ENCODE measurements around the gene ELF1. TPM values are rescaled to one million over a fixed set of nuclear protein-coding genes. Genes with fewer than 3 reads are reported as not detected.
"Not testable (repeated sequence)": the region's sequence is repeated elsewhere in the genome, so short reads cannot be mapped to it uniquely, and the experiment has no call there.

Gene ELF1
- total and polyA plus RNA-seq, 2 donors = 57.4 to 83.9 TPM

- 90% methylated on average over 5 of the region's 5 CpGs for WGBS
- no peak for DNase-seq (ENCODE audit: extremely low spot score)
- Histone ChIP-seq H3K27ac (ENCODE audit: low read depth) (no peak overlapping the region), H3K4me3 (ENCODE audit: low read depth, low read length) (no peak overlapping the region), H3K4me1 (ENCODE audit: insufficient read depth) (no peaks in the 10 kb centered on the region), H3K36me3 (ENCODE audit: insufficient read depth) (peaks cover 9% of the 10 kb centered on the region)
Measured at GRCh38 chr13:40941581-40941980, 77.5 kb downstream of the ELF1 start.

GRCh38 chr13:40940841-40941240, 78.3 kb downstream of the ELF1 start:
- Histone ChIP-seq H3K4me1 (ENCODE audit: insufficient read depth) (no peaks in the 10 kb centered on the region), H3K4me3 (ENCODE audit: low read depth, low read length) (no peak overlapping the region), H3K36me3 (ENCODE audit: insufficient read depth) (peaks cover 9% of the 10 kb centered on the region), H3K27ac (ENCODE audit: low read depth) (no peak overlapping the region)
- WGBS = 92% methylated on average over 6 of the region's 6 CpGs
- no peak for DNase-seq (ENCODE audit: extremely low spot score)

- no peak overlapping the region for H3K4me3 ChIP-seq (ENCODE audit: low read depth, low read length)
- 89% methylated on average over 4 of the region's 4 CpGs for WGBS
- H3K4me1 ChIP-seq (ENCODE audit: insufficient read depth) = no peaks in the 10 kb centered on the region
- DNase-seq (ENCODE audit: extremely low spot score) = no peak
- no peak overlapping the region for H3K27ac ChIP-seq (ENCODE audit: low read depth)
- H3K36me3 ChIP-seq (ENCODE audit: insufficient read depth) = no peaks in the 10 kb centered on the region
Measured at GRCh38 chr13:40933508-40934204, 85.5 kb downstream of the ELF1 start.

- no peak for DNase-seq (ENCODE audit: extremely low spot score)
- Histone ChIP-seq H3K27ac (ENCODE audit: low read depth) (no peak overlapping the region), H3K4me3 (ENCODE audit: low read depth, low read length) (no peak overlapping the region), H3K4me1 (ENCODE audit: insufficient read depth) (no peaks in the 10 kb centered on the region), H3K36me3 (ENCODE audit: insufficient read depth) (no peaks in the 10 kb centered on the region)
- 87% methylated on average over 2 of the region's 2 CpGs for WGBS
Measured at GRCh38 chr13:40932252-40932651, 86.9 kb downstream of the ELF1 start.

GRCh38 chr13:40931719-40932118, 87.4 kb downstream of the ELF1 start:
- Histone ChIP-seq H3K36me3 (ENCODE audit: insufficient read depth) (no peaks in the 10 kb centered on the region), H3K4me3 (ENCODE audit: low read depth, low read length) (no peak overlapping the region), H3K4me1 (ENCODE audit: insufficient read depth) (no peaks in the 10 kb centered on the region), H3K27ac (ENCODE audit: low read depth) (no peak overlapping the region)
- 97% methylated on average over 1 of the region's 1 CpG for WGBS
- no peak for DNase-seq (ENCODE audit: extremely low spot score)

- not testable (repeated sequence) for H3K4me3 ChIP-seq (ENCODE audit: low read depth, low read length); H3K36me3 ChIP-seq (ENCODE audit: insufficient read depth); DNase-seq (ENCODE audit: extremely low spot score); H3K4me1 ChIP-seq (ENCODE audit: insufficient read depth); H3K27ac ChIP-seq (ENCODE audit: low read depth)
- 99% methylated on average over 3 of the region's 3 CpGs for WGBS
Measured at GRCh38 chr13:40929883-40930282, 89.2 kb downstream of the ELF1 start.

- Histone ChIP-seq H3K4me3 (ENCODE audit: low read depth, low read length) (no peak overlapping the region), H3K36me3 (ENCODE audit: insufficient read depth) (no peaks in the 10 kb centered on the region), H3K27ac (ENCODE audit: low read depth) (no peak overlapping the region), H3K4me1 (ENCODE audit: insufficient read depth) (no peaks in the 10 kb centered on the region)
- 68% methylated on average over 3 of the region's 3 CpGs for WGBS
- no peak for DNase-seq (ENCODE audit: extremely low spot score)
Measured at GRCh38 chr13:40928980-40929379, 90.1 kb downstream of the ELF1 start.

- DNase-seq (ENCODE audit: extremely low spot score) = no peak
- WGBS = 93% methylated on average over 9 of the region's 9 CpGs
- H3K4me1 ChIP-seq (ENCODE audit: insufficient read depth) = no peaks in the 10 kb centered on the region
- H3K4me3 ChIP-seq (ENCODE audit: low read depth, low read length) = no peak overlapping the region
- no peaks in the 10 kb centered on the region for H3K36me3 ChIP-seq (ENCODE audit: insufficient read depth)
- no peak overlapping the region for H3K27ac ChIP-seq (ENCODE audit: low read depth)
Measured at GRCh38 chr13:40927929-40928328, 91.2 kb downstream of the ELF1 start.

DNA sequence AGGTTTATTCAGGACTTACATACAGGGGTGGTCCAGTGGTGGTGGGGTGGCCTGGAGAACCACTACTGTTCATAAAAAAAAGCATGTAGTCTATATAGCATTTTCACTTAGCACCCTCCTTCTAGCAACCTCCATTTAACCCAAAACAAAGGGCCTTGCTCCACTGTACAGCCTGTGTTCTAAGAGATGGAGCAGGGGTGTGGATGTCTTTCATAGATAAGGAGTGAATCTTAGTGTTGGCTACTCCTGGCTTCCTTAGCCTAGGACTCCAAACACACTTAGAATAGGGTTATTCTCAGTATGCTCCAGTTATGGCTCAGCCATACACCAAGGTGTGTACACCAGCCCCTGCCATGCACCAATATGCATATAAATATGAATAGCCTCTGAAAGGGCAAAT, 95.2 kb downstream of the ELF1 start:
- Histone ChIP-seq H3K4me3 (ENCODE audit: low read depth, low read length) (no peak overlapping the region), H3K36me3 (ENCODE audit: insufficient read depth) (no peaks in the 10 kb centered on the region), H3K27ac (ENCODE audit: low read depth) (no peak overlapping the region), H3K4me1 (ENCODE audit: insufficient read depth) (no peaks in the 10 kb centered on the region)
- DNase-seq (ENCODE audit: extremely low spot score) = no peak

- H3K4me1 ChIP-seq (ENCODE audit: insufficient read depth) = no peaks in the 10 kb centered on the region
- no peak overlapping the region for H3K27ac ChIP-seq (ENCODE audit: low read depth)
- WGBS = 69% methylated on average over 28 of the region's 28 CpGs
- no peak overlapping the region for H3K4me3 ChIP-seq (ENCODE audit: low read depth, low read length)
- no peak for DNase-seq (ENCODE audit: extremely low spot score)
- H3K36me3 ChIP-seq (ENCODE audit: insufficient read depth) = no peaks in the 10 kb centered on the region
Measured at GRCh38 chr13:40922437-40923040, 96.6 kb downstream of the ELF1 start.

- DNase-seq (ENCODE audit: extremely low spot score) = no peak
- no peak overlapping the region for H3K27ac ChIP-seq (ENCODE audit: low read depth)
Measured at GRCh38 chr13:40920826-40921225, 98.3 kb downstream of the ELF1 start.

GRCh38 chr13:40919901-40920300, 99.2 kb downstream of the ELF1 start:
- H3K36me3 ChIP-seq (ENCODE audit: insufficient read depth); H3K27ac ChIP-seq (ENCODE audit: low read depth); DNase-seq (ENCODE audit: extremely low spot score); H3K4me3 ChIP-seq (ENCODE audit: low read depth, low read length); H3K4me1 ChIP-seq (ENCODE audit: insufficient read depth): not testable (repeated sequence)
- WGBS = 94% methylated on average over 7 of the region's 7 CpGs

More at GRCh38 chr13:40920826-40921225, 98.3 kb downstream of the ELF1 start:
- peak overlapping the region; percentile 50 for H3K4me3 ChIP-seq (ENCODE audit: low read depth, low read length)
- H3K4me1 ChIP-seq (ENCODE audit: insufficient read depth) = no peaks in the 10 kb centered on the region
- 6% methylated on average over 5 of the region's 5 CpGs for WGBS
- no peaks in the 10 kb centered on the region for H3K36me3 ChIP-seq (ENCODE audit: insufficient read depth)

DNA sequence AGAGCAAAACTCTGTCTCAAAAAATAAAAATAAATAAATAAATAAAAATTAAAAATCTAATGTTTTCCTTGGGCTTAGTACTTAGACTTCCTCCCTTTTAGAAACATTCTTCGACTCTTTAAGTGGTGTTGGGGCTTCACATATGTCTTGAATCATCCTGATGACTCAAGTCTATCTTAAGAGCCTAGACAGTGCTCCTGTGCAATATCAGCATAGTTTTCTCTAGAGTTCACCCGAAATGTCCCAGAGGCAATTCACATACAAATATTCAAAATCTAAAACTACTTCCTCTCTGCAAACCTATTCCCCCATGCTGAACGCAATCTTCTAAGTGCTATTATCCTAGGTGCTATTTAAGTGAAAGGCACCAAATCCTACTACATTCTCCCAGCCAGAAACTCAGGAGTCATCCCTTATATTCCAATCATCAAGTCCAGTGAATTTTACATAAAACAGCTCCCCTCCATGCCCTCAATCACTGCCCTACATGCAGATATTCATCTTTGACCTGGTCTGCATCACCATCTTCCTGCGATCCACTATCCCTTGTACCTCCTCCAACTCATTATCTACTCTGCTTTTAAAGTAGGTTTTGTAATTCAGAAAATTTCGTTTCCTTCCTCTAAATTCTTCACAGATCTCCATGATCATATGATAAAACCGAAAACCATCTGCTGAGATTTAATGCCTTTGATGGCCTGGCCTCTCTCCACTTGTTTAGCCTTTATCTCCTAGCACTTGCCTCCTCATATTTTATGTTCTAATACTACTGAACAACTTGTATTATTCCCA, 102.7 kb downstream of the ELF1 start:
- H3K36me3 ChIP-seq (ENCODE audit: insufficient read depth) = no peaks in the 10 kb centered on the region
- WGBS = 77% methylated on average over 6 of the region's 6 CpGs

DNA sequence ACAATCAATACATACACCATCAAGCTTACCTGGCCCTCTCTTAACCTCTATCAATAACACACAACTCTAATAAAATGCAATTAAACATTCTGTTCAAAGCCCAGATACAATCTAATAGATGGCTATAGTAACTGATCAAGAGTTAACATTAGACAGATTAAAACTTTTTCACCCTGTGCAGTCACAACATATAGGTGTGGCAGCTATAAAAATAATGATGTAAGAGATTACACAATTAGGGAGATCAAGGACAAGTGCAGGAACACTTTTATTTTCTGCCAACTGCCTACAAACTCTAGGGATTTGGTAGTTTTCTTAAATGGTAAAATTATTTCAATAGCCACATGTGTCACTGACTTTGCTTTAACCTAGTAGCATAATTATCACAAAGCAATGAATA, 104.3 kb downstream of the ELF1 start:
- H3K27ac ChIP-seq (ENCODE audit: low read depth); H3K36me3 ChIP-seq (ENCODE audit: insufficient read depth); H3K4me1 ChIP-seq (ENCODE audit: insufficient read depth); H3K4me3 ChIP-seq (ENCODE audit: low read depth, low read length); DNase-seq (ENCODE audit: extremely low spot score): not testable (repeated sequence)

More for the DNA sequence above, 102.7 kb downstream of the ELF1 start:
- Histone ChIP-seq H3K27ac (ENCODE audit: low read depth) (no peak overlapping the region), H3K4me3 (ENCODE audit: low read depth, low read length) (no peak overlapping the region), H3K4me1 (ENCODE audit: insufficient read depth) (no peaks in the 10 kb centered on the region)
- DNase-seq (ENCODE audit: extremely low spot score) = no peak
